ENCODE data around the gene ARPC1B. TPM values are rescaled to one million over a fixed set of nuclear protein-coding genes. Genes with fewer than 3 reads are reported as not detected.

Gene ARPC1B
- total and polyA plus RNA-seq, 2 donors (not counting 1 experiment from before 2014, with no cell fraction given) = 142 to 563 TPM

GRCh38 chr7:99373091-99374066 is 1.2 kb upstream of the ARPC1B start:
- peak overlapping the region; percentile 77 for H3K27ac Mint-ChIP-seq
- peaks cover 13% of the 10 kb centered on the region for H3K4me1 Mint-ChIP-seq
- no peak for DNase-seq
- ATAC-seq (ENCODE audit: low read depth) = no peak
- no peaks in the 10 kb centered on the region for H3K9me3 ChIP-seq (ENCODE audit: control extremely low read depth in 1 of 3, control insufficient read depth in 2 of 3, insufficient read depth in 1 of 3, low read length in 2 of 3)
- H3K9ac ChIP-seq (ENCODE audit: low read length) = peak overlapping the region; percentile 74
- peaks cover 29 to 34% of the 10 kb centered on the region in 2 donors for H3K4me1 ChIP-seq (ENCODE audit: control insufficient read depth in 2 of 2, insufficient read depth in 2 of 2, low read length in 2 of 2)
- ChIA-PET CTCF (interaction anchor here (0.8 to 1.2 kb wide), 4 partner anchors 12 to 13 kb away, joined by 3 to 4 read pairs (median 4); no protein-coding TSS in a partner anchor), POLR2A (interaction anchor here (0.7 to 4.0 kb wide), 4 partner anchors 35 to 482 kb away, joined by 3 to 33 read pairs (median 8); partner anchors contain the start of genes BUD31, PDAP1 and ZKSCAN5)
- peaks cover 38% of the 10 kb centered on the region for H4K20me1 ChIP-seq (ENCODE audit: control insufficient read depth, insufficient read depth, low read length, poor library complexity, severe bottlenecking)
- peak overlapping the region; percentile 94 for H3K4me2 ChIP-seq (replicated peaks; ENCODE audit: low read depth, low read length, poor library complexity, severe bottlenecking)
- H3K27ac ChIP-seq (ENCODE audit: low read length in 2 of 2) = peak overlapping the region in 1 of 2 donors; percentile 94
- H3K36me3 ChIP-seq (replicated peaks in 1 of 2; ENCODE audit: control extremely low read depth in 1 of 2, control insufficient read depth in 1 of 2, extremely low read depth in 1 of 2, insufficient read depth in 2 of 2, low read length in 1 of 2) = peaks cover 0 to 11% of the 10 kb centered on the region in 2 experiments
- intact Hi-C loops (cut with micrococcal nuclease) = loop anchor here (1.0 to 10.0 kb wide), 7 partner anchors 20 to 229 kb away; partner anchors contain the start of genes ARPC1A, BUD31, CPSF4 and FAM200A
- peak overlapping the region; percentile 84 for H3K4me3 Mint-ChIP-seq
- H3K27me3 ChIP-seq (replicated peaks in 1 of 4; ENCODE audit: control extremely low read depth in 1 of 4, control insufficient read depth in 3 of 4, insufficient read depth in 4 of 4, low read length in 3 of 4) = no peaks in the 10 kb centered on the region
- H3K9me3 Mint-ChIP-seq (ENCODE audit: insufficient read depth) = no peaks in the 10 kb centered on the region
- H3K79me2 ChIP-seq (ENCODE audit: control insufficient read depth, insufficient read depth, low read length) = peaks cover 56% of the 10 kb centered on the region
- no peaks in the 10 kb centered on the region for H3K27me3 Mint-ChIP-seq
- no peak for TF ChIP-seq EZH2 (IDR thresholded peaks at IDR 0.05; ENCODE audit: borderline replicate concordance, insufficient read depth, low read depth, low read length, poor library complexity, severe bottlenecking)
- H2AFZ ChIP-seq (ENCODE audit: insufficient read depth, low read depth, low read length, poor library complexity, severe bottlenecking) = peak overlapping the region; percentile 92
- WGBS (ENCODE audit: insufficient coverage) = 83% methylated on average over 29 of the region's 41 CpGs
- H3K4me3 ChIP-seq (ENCODE audit: control extremely low read depth in 1 of 5, extremely low read depth in 1 of 5, insufficient read depth in 1 of 5, low read depth in 2 of 5, low read length in 4 of 5) = peak overlapping the region; percentile 57 to 91 (median 78)

DNA sequence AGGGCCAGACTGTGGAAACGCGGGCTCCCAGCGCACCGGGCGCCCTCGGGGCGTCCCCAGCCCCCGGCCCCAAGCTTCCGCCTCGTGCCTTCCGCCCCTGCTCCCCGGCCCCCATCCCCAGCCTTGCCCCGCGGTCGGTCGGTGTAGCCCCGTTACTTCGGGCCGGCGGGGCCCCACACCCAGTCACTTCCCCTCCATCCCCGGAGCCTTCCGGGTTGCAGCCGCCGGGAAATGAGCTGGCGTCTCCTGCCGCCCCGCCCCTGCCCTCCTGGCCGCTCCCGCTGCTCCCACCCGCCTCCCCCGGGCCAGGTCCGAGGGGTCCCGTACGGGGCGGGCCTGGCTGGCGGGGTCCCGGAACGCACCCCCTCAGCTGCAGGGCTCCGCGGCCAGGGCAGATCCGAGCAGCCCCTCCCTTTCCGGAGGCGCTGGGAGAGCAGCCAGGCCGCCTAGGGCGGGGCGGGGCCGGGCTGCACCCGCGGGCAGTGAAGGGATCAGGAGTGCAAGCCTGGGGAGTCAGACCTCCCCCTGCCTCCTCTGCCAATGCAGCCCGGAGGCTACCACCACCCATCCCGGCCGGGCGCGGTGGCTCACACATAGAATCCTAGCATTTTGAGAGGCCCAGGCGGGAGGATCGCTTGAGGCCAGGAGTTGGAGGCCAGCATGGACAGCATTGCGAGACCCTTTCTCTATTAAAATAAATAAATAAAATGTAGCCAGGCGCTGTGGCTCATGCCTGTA is 709 bp downstream of the ARPC1B start:
- Histone ChIP-seq H3K4me2 (replicated peaks; ENCODE audit: low read depth, low read length, poor library complexity, severe bottlenecking) (peak overlapping the region; percentile 94), H4K20me1 (ENCODE audit: control insufficient read depth, insufficient read depth, low read length, poor library complexity, severe bottlenecking) (peaks cover 38% of the 10 kb centered on the region), H3K9me3 (ENCODE audit: control extremely low read depth in 1 of 3, control insufficient read depth in 2 of 3, insufficient read depth in 1 of 3, low read length in 2 of 3) (no peaks in the 10 kb centered on the region), H3K79me2 (ENCODE audit: control insufficient read depth, insufficient read depth, low read length) (peaks cover 61% of the 10 kb centered on the region), H2AFZ (ENCODE audit: insufficient read depth, low read depth, low read length, poor library complexity, severe bottlenecking) (peak overlapping the region; percentile 92), H3K27me3 (replicated peaks in 1 of 4; ENCODE audit: control extremely low read depth in 1 of 4, control insufficient read depth in 3 of 4, insufficient read depth in 4 of 4, low read length in 3 of 4) (no peaks in the 10 kb centered on the region), H3K36me3 (replicated peaks in 1 of 2; ENCODE audit: control extremely low read depth in 1 of 2, control insufficient read depth in 1 of 2, extremely low read depth in 1 of 2, insufficient read depth in 2 of 2, low read length in 1 of 2) (peaks cover 0 to 11% of the 10 kb centered on the region in 2 experiments), H3K27ac (ENCODE audit: low read length in 2 of 2) (peak overlapping the region; percentile 56 to 94), H3K4me1 (ENCODE audit: control insufficient read depth in 2 of 2, insufficient read depth in 2 of 2, low read length in 2 of 2) (peaks cover 43 to 53% of the 10 kb centered on the region in 2 donors), H3K9ac (ENCODE audit: low read length) (peak overlapping the region; percentile 74), H3K4me3 (ENCODE audit: control extremely low read depth in 1 of 5, extremely low read depth in 1 of 5, insufficient read depth in 1 of 5, low read depth in 2 of 5, low read length in 4 of 5) (peak overlapping the region; percentile 52 to 91 (median 78))
- POLR2A ChIA-PET = interaction anchor here (0.6 to 4.0 kb wide), 7 partner anchors 10 to 505 kb away, joined by 3 to 33 read pairs (median 5); partner anchors contain the start of genes BUD31, PDAP1, TMEM130 and TRRAP
- ATAC-seq (ENCODE audit: low read depth) (peak; percentile 50), DNase-seq (peak; percentile 76)
- intact Hi-C loops (cut with micrococcal nuclease) = loop anchor here (2.0 to 10.0 kb wide), 5 partner anchors 50 to 230 kb away; partner anchors contain the start of genes ARPC1A, CPSF4, FAM200A and PTCD1
- Mint-ChIP-seq H3K27ac (peak overlapping the region; percentile 82), H3K9me3 (ENCODE audit: insufficient read depth) (no peaks in the 10 kb centered on the region), H3K4me3 (peak overlapping the region; percentile 84), H3K27me3 (no peaks in the 10 kb centered on the region), H3K4me1 (peaks cover 26% of the 10 kb centered on the region)
- no peak for TF ChIP-seq EZH2 (IDR thresholded peaks at IDR 0.05; ENCODE audit: borderline replicate concordance, insufficient read depth, low read depth, low read length, poor library complexity, severe bottlenecking)
- TF ChIP-seq CTCF (IDR thresholded peaks at IDR 0.05) = no peak
- CTCF ChIA-PET = interaction anchor here (0.7 to 1.7 kb wide), 2 partner anchors 18 to 34 kb away, joined by 3 to 7 read pairs; partner anchors contain the start of genes BUD31 and PDAP1
- under 1% methylated on average over 49 of the region's 58 CpGs for WGBS (ENCODE audit: insufficient coverage)

All from B cell (primary cell).